Iris pigment epithelial cell (primary cell): ENCODE measurements around the gene LPP.

Experiments used
- DNase-seq: peaks from one replicate; pipeline ENCODE4 v3.0.0-alpha.2; 2011; ENCODE audit warnings: low read depth

The LPP gene

GRCh38 chr3:188916934-188917401 is 763.0 kb downstream of the LPP start:
- no peak for DNase-seq

GRCh38 chr3:188918093-188918492 is 764.1 kb downstream of the LPP start:
- peak; percentile 57 for DNase-seq

- DNase-seq, result no peak
These were observed 769.7 kb downstream of the LPP start for GRCh38 chr3:188923671-188924070.

GRCh38 chr3:188925376-188925775 is 771.4 kb downstream of the LPP start:
- DNase-seq, result no peak

GRCh38 chr3:188926111-188926510 is 772.2 kb downstream of the LPP start:
- DNase-seq, result no peak

- DNase-seq, result no peak
These were observed 773.0 kb downstream of the LPP start for GRCh38 chr3:188926741-188927511.

GRCh38 chr3:188927971-188928370 is 774.0 kb downstream of the LPP start:
- DNase-seq, result no peak

GRCh38 chr3:188929137-188929536 is 775.2 kb downstream of the LPP start:
- DNase-seq, result no peak

GRCh38 chr3:188931036-188931435 is 777.1 kb downstream of the LPP start:
- no peak for DNase-seq

- DNase-seq, result no peak
These were observed 777.6 kb downstream of the LPP start for GRCh38 chr3:188931531-188931930.

GRCh38 chr3:188934989-188935388 is 781.0 kb downstream of the LPP start:
- DNase-seq, result no peak

- DNase-seq, result peak; percentile 45
These were observed 782.7 kb downstream of the LPP start for GRCh38 chr3:188936597-188937107.

GRCh38 chr3:188937389-188937788 is 783.4 kb downstream of the LPP start:
- peak; percentile 48 for DNase-seq

GRCh38 chr3:188938999-188939398 is 785.0 kb downstream of the LPP start:
- no peak for DNase-seq

- no peak for DNase-seq
These were observed 786.0 kb downstream of the LPP start for GRCh38 chr3:188939814-188940572.
